HepG2 (cell line): Measurements from ENCODE around the gene CD300LG.

Experiments used
- CBFB ChIP-seq: sonication (generic); formaldehyde crosslinking; IDR thresholded peaks from 2 replicates; pipeline ENCODE4 v1.4.0; 2020; ENCODE audit warnings: missing genetic modification reagents
- EP300 ChIP-seq, 3 experiments: sonication (generic) in 1 of 3; formaldehyde crosslinking in 1 of 3; IDR thresholded peaks; 2 replicates each; pipeline versions ENCODE4 v1.5.1 to v1.6.1; 2011 to 2020; ENCODE audit warnings: low read depth in 2 of 3, low read length in 2 of 3, borderline replicate concordance in 1 of 3, improper control_type of control experiment in 1 of 3, mild to moderate bottlenecking in 1 of 3, missing genetic modification reagents in 1 of 3, moderate library complexity in 1 of 3
- IKZF4 ChIP-seq: sonication (generic); formaldehyde crosslinking; IDR thresholded peaks from 2 replicates; pipeline ENCODE4 v1.5.1; 2020; ENCODE audit warnings: borderline replicate concordance, mild to moderate bottlenecking, low read depth, missing genetic modification reagents; ENCODE audit errors: not compliant biosample characterization
- MAX ChIP-seq: IDR thresholded peaks from 2 replicates; pipeline ENCODE4 v1.6.1; 2012; ENCODE audit warnings: inconsistent platforms
- NR1H2 ChIP-seq: sonication (generic); formaldehyde crosslinking; IDR thresholded peaks from 2 replicates; pipeline ENCODE4 v1.8.1; 2022; ENCODE audit warnings: low read depth, missing genetic modification reagents, borderline replicate concordance
- POLR2A ChIP-seq, 2 experiments: IDR thresholded peaks; 2 replicates each; pipeline ENCODE4 v1.6.1; 2011; ENCODE audit warnings: low read depth in 2 of 2, low read length in 2 of 2, mild to moderate bottlenecking in 1 of 2, moderate library complexity in 1 of 2; ENCODE audit not compliant: insufficient read depth in 1 of 2
- REPIN1 ChIP-seq: sonication (generic); formaldehyde crosslinking; IDR thresholded peaks from 2 replicates; pipeline ENCODE4 v1.8.0; 2022; ENCODE audit warnings: missing genetic modification reagents, low read depth, mild to moderate bottlenecking, borderline replicate concordance
- RXRB ChIP-seq: IDR thresholded peaks from 2 replicates; pipeline ENCODE4 v1.6.1; 2016; ENCODE audit warnings: borderline replicate concordance, missing genetic modification reagents, missing compliant biosample characterization
- SMC3 ChIP-seq: IDR thresholded peaks from 2 replicates; pipeline ENCODE4 v1.6.1; 2011; ENCODE audit warnings: low read length, improper control_type of control experiment
- SYNCRIP ChIP-seq: fragments of 200-400 bp; formaldehyde crosslinking; IDR thresholded peaks from 2 replicates; pipeline ENCODE4 v1.6.1; 2018; ENCODE audit warnings: mild to moderate bottlenecking, low read depth, low read length; ENCODE audit not compliant: insufficient read depth
- ZNF12 ChIP-seq: sonication (generic); formaldehyde crosslinking; IDR thresholded peaks from 2 replicates; pipeline ENCODE4 v1.5.0; 2020; ENCODE audit warnings: missing genetic modification reagents
- ZNF782 ChIP-seq: sonication (generic); formaldehyde crosslinking; IDR thresholded peaks from 2 replicates; pipeline ENCODE4 v1.4.0; 2020; ENCODE audit warnings: missing genetic modification reagents, mild to moderate bottlenecking, borderline replicate concordance
- TF ChIP-seq, protein P1 (sequence below): sonication (generic); formaldehyde crosslinking; IDR thresholded peaks from 2 replicates; pipeline ENCODE4 v1.5.0; 2020; ENCODE audit warnings: mild to moderate bottlenecking, missing genetic modification reagents, moderate library complexity
- TF ChIP-seq, protein P2 (sequence below): sonication (generic); formaldehyde crosslinking; IDR thresholded peaks from 2 replicates; pipeline ENCODE4 v1.5.1; 2020; ENCODE audit warnings: mild to moderate bottlenecking, missing genetic modification reagents

- TF ChIP-seq ZNF782 (CRISPR knock-in tag) (no peak), CBFB (CRISPR knock-in tag) (no peak), EP300 (IDR thresholded peaks at IDR 0.05; ENCODE audit: low read depth in 2 of 2, low read length in 2 of 2) (no peak), EP300 (CRISPR knock-in tag; IDR thresholded peaks at IDR 0.05; ENCODE audit: borderline replicate concordance) (no peak), SYNCRIP (no peak), IKZF4 (CRISPR knock-in tag) (no peak), SMC3 (no peak), REPIN1 (CRISPR knock-in tag) (no peak), MAX (no peak), RXRB (CRISPR knock-in tag) (no peak), ZNF12 (CRISPR knock-in tag) (no peak), POLR2A (IDR thresholded peaks at IDR 0.05; ENCODE audit: insufficient read depth in 1 of 2, low read depth in 2 of 2, low read length in 2 of 2) (no peak), NR1H2 (CRISPR knock-in tag) (no peak)
- TF ChIP-seq, protein P1, sequence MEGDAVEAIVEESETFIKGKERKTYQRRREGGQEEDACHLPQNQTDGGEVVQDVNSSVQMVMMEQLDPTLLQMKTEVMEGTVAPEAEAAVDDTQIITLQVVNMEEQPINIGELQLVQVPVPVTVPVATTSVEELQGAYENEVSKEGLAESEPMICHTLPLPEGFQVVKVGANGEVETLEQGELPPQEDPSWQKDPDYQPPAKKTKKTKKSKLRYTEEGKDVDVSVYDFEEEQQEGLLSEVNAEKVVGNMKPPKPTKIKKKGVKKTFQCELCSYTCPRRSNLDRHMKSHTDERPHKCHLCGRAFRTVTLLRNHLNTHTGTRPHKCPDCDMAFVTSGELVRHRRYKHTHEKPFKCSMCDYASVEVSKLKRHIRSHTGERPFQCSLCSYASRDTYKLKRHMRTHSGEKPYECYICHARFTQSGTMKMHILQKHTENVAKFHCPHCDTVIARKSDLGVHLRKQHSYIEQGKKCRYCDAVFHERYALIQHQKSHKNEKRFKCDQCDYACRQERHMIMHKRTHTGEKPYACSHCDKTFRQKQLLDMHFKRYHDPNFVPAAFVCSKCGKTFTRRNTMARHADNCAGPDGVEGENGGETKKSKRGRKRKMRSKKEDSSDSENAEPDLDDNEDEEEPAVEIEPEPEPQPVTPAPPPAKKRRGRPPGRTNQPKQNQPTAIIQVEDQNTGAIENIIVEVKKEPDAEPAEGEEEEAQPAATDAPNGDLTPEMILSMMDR, result no peak
- TF ChIP-seq, protein P2, sequence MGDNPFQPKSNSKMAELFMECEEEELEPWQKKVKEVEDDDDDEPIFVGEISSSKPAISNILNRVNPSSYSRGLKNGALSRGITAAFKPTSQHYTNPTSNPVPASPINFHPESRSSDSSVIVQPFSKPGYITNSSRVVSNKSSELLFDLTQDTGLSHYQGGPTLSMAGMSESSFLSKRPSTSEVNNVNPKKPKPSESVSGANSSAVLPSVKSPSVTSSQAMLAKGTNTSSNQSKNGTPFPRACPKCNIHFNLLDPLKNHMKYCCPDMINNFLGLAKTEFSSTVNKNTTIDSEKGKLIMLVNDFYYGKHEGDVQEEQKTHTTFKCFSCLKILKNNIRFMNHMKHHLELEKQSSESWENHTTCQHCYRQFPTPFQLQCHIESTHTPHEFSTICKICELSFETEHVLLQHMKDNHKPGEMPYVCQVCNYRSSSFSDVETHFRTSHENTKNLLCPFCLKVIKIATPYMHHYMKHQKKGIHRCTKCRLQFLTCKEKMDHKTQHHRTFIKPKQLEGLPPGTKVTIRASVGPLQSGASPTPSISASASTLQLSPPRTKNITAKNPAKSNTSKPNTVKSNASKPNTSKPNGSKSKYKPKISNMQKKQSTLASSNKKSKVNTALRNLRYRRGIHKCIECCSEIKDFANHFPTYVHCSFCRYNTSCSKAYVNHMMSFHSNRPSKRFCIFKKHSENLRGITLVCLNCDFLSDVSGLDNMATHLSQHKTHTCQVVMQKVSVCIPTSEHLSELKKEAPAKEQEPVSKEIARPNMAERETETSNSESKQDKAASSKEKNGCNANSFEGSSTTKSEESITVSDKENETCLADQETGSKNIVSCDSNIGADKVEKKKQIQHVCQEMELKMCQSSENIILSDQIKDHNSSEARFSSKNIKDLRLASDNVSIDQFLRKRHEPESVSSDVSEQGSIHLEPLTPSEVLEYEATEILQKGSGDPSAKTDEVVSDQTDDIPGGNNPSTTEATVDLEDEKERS (CRISPR knock-in tag), result no peak
These were observed 35.9 kb downstream of the CD300LG start for GRCh38 chr17:43882761-43883415.
